ENCODE measurements around the gene MBL2.

GRCh38 chr10:52776471-52776903 lies 3.9 kb upstream of the MBL2 start:
- no peak for TF ChIP-seq ZNF704 (tag by site-specific recombination; IDR thresholded peaks at IDR 0.05)
- TF ChIP-seq ZNF23 (tag by site-specific recombination; IDR thresholded peaks at IDR 0.05; ENCODE audit: borderline replicate concordance) = no peak
- TF ChIP-seq CTCF (tag by site-specific recombination; IDR thresholded peaks at IDR 0.05) = no peak
- TF ChIP-seq ZBTB1 (tag by site-specific recombination; IDR thresholded peaks at IDR 0.05) = no peak
- no peak for TF ChIP-seq REST (tag by site-specific recombination; IDR thresholded peaks at IDR 0.05)
- no peak for TF ChIP-seq ZNF549 (tag by site-specific recombination; IDR thresholded peaks at IDR 0.05)
- no peak for TF ChIP-seq KLF10 (tag by site-specific recombination; IDR thresholded peaks at IDR 0.05)
- TF ChIP-seq, protein P1, sequence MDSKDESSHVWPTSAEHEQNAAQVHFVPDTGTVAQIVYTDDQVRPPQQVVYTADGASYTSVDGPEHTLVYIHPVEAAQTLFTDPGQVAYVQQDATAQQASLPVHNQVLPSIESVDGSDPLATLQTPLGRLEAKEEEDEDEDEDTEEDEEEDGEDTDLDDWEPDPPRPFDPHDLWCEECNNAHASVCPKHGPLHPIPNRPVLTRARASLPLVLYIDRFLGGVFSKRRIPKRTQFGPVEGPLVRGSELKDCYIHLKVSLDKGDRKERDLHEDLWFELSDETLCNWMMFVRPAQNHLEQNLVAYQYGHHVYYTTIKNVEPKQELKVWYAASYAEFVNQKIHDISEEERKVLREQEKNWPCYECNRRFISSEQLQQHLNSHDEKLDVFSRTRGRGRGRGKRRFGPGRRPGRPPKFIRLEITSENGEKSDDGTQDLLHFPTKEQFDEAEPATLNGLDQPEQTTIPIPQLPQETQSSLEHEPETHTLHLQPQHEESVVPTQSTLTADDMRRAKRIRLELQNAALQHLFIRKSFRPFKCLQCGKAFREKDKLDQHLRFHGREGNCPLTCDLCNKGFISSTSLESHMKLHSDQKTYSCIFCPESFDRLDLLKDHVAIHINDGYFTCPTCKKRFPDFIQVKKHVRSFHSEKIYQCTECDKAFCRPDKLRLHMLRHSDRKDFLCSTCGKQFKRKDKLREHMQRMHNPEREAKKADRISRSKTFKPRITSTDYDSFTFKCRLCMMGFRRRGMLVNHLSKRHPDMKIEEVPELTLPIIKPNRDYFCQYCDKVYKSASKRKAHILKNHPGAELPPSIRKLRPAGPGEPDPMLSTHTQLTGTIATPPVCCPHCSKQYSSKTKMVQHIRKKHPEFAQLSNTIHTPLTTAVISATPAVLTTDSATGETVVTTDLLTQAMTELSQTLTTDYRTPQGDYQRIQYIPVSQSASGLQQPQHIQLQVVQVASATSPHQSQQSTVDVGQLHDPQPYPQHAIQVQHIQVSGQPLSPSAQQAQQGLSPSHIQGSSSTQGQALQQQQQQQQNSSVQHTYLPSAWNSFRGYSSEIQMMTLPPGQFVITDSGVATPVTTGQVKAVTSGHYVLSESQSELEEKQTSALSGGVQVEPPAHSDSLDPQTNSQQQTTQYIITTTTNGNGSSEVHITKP (tag by site-specific recombination; IDR thresholded peaks at IDR 0.05) = no peak
- no peak for TF ChIP-seq HOXD13 (CRISPR knock-in tag; IDR thresholded peaks at IDR 0.05; ENCODE audit: borderline replicate concordance)
- TF ChIP-seq SALL2 (tag by site-specific recombination; IDR thresholded peaks at IDR 0.05; ENCODE audit: borderline replicate concordance) = no peak
- TF ChIP-seq ZNF157 (tag by site-specific recombination; IDR thresholded peaks at IDR 0.05) = no peak

Data from HEK293 (cell line).